HCT116 (cell line): ENCODE results near the gene ATAD3C.
"Not testable (repeated sequence)": the region's sequence is repeated elsewhere in the genome, so short reads cannot be mapped to it uniquely, and the experiment has no call there.

ENCODE experiments used
- CTCF ChIP-seq, 3 experiments: fragments of 200-600 bp in 1 of 3; sonication (generic) in 1 of 3; IDR thresholded peaks in 2 of 3; conservative IDR thresholded peaks in 1 of 3; 2 replicates each; pipeline ENCODE4 v1.5.1; 2012 to 2017; ENCODE audit warnings: low read depth in 2 of 3, low read length in 2 of 3, antibody characterized with exemption in 1 of 3, borderline replicate concordance in 1 of 3, control low read depth in 1 of 3, mild to moderate bottlenecking in 1 of 3, mixed read lengths in 1 of 3, mixed run types in 1 of 3, moderate library complexity in 1 of 3; ENCODE audit not compliant: insufficient read depth in 1 of 3
- EGR1 ChIP-seq: IDR thresholded peaks from 2 replicates; pipeline ENCODE4 v1.6.1; 2012; ENCODE audit warnings: low read depth
- POLR2A ChIP-seq: IDR thresholded peaks from 2 replicates; pipeline ENCODE4 v1.7.0; 2011; ENCODE audit warnings: borderline replicate concordance; ENCODE audit not compliant: insufficient read depth, insufficient read length; ENCODE audit errors: extremely low read depth
- REST ChIP-seq: IDR thresholded peaks from 2 replicates; pipeline ENCODE4 v1.6.1; 2012; ENCODE audit warnings: low read depth
- TCF7L2 ChIP-seq: IDR thresholded peaks from 2 replicates; pipeline ENCODE4 v1.7.0; 2011; ENCODE audit warnings: borderline replicate concordance, inconsistent platforms; ENCODE audit not compliant: insufficient read depth, insufficient read length; ENCODE audit errors: extremely low read depth
- YY1 ChIP-seq: IDR thresholded peaks from 2 replicates; pipeline ENCODE4 v1.6.1; 2011; ENCODE audit warnings: low read length, low read depth, moderate library complexity, mild to moderate bottlenecking; ENCODE audit not compliant: insufficient replicate concordance; ENCODE audit errors: extremely low read depth
- ZNF274 ChIP-seq: fragments of 200-500 bp; sonication (Bioruptor generic); IDR thresholded peaks from 2 replicates; pipeline ENCODE4 v1.6.1; 2014; ENCODE audit warnings: mild to moderate bottlenecking, low read depth, low read length, inconsistent platforms

GRCh38 chr1:1452365-1452739 lies 2.9 kb downstream of the ATAD3C start:
- not testable (repeated sequence) for TF ChIP-seq CTCF (IDR thresholded peaks at IDR 0.05 in 2 of 3, conservative IDR thresholded peaks at IDR 0.05 in 1 of 3; ENCODE audit: borderline replicate concordance in 1 of 3, insufficient read depth in 1 of 3, low read depth in 2 of 3, low read length in 2 of 3); TCF7L2; YY1; POLR2A; ZNF274; REST; EGR1
